Kidney capillary endothelial cell (primary cell): ENCODE data around the gene SURF2.
"Not testable (repeated sequence)": the region's sequence is repeated elsewhere in the genome, so short reads cannot be mapped to it uniquely, and the experiment has no call there.

ENCODE experiments used
- DNase-seq: peaks from one replicate; pipeline ENCODE4 v3.0.0-alpha.2; 2018; ENCODE audit warnings: low spot score

SURF2 gene

DNA sequence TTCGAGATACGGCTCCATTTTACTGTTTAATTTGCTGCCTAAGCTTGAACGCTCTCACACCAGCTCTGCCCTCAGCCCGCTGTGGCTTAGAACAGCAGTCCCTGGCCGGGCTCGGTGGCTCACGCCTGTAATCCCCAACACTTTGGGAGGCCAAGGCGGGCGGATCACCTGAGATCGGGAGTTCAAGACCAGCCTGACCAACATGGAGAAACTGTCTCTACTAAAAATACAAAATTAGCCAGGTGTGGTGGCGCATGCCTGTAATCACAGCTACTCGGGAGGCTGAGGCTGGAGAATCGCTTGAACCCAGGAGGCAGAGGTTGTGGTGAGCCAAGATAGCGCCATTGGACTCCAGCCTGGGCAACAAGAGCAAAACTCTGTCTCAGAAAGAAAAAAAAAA lies 20.9 kb downstream of the SURF2 start:
- DNase-seq, result not testable (repeated sequence)

DNA sequence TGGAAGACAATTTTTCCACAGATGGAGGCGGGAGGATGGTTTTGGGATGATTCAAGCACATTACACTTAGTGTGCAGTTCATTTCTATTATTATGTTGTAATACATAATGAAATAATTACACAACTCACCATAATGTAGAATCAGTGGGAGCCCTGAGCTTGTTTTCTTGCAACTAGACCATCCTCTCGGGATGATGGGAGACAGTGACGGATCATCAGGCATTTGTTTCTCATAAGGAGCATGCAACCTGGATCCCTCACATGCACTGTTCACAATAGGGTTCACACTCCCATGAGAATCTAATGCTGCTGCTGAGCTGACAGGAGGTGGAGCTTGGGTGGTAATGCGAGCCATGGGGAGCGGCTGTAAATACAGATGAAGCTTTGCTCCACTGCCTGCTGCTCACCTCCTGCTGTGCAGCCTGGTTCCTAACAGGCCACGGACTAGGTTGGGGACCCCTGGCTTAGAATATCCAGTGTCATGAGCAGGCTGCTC lies 21.4 kb downstream of the SURF2 start:
- DNase-seq, result no peak

DNA sequence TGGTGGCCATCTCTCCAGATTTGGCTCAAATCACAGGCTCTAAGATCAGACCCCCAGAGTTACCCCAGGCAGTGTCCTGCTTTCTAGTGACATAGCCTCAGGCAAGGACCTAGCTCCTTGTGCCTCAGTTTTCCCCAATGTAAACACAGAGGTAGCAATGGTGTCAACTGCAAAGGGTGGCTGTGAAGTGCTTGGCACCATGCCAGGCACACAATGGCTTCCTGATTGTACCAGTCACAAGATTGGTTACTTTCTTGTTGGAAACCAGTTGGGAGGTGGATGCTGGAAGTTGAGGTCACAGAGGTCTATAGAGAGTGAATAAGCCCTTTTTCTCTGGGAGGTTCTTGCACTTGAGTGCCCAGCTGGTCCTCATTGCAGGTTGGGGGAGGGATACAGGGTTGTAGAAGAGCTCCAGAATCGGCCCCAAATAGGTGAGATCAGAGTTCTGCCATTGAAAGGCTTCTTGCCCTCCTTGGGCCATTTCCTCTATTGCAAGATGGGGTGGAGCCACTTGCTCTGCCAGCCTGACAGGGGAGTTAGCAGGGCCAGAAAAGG lies 22.1 kb downstream of the SURF2 start:
- no peak for DNase-seq

DNA sequence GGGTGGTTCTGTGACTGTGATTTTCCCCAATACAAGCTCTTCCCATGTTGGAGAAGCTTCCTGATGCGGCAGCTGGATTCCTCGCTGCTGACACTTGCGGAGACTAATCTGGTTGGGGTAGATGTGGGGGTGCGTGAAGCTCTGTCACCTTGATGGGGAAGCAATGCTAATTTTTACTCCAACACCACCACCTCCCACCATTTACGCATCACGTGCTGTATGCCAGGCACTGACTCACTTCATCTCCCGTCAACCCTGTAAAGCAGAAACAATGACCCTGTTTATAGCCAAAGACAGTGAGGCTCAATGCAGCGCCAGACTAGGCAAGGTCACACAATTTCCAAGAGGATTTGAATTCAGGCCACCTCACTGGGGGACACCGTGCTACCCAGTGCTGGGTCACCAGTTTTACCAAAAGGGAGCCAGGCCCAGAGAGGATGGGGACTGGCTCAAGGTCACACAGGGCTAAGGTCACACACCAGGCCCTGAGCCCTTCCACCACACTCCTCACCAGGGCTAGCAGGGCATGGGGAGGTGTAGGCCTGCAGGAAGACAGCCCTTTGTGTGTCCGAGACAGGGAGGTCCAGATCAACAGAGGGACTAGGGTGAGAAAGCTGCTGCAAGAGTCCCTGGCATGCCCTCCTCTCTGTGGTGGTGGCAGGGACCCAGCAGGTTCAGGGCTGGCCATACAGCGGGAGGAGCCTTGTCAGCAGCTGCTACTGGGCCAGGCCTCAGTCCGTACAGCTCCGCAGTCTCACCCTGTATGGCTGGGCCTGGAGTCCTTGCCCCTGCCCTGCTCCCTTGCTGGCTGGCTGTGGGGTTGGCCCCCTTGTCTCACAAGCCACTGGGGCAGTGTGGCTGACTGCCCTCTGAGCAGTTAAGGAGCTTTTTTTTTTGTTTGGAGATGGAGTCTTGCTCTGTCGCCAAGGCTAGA lies 23.1 kb downstream of the SURF2 start:
- no peak for DNase-seq

DNA sequence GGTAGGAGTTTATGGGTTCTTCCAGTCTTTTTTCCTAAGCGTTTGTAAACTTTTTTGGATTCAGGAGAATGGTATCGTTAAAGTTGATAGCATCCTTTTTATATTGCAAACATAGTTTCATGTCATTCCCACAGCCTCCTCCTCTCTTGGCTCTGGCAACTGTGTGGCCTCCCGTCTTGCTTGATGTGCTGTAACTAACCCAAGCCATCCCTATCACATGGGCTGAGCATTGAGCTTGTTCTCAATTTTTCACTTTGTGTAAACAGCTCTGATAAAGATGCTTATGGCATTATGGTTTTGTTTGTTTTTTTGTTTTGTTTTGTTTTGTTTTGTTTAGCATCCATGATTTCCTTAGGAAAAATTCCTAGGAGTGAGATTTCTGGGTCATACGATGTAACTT lies 24.4 kb downstream of the SURF2 start:
- no peak for DNase-seq

DNA sequence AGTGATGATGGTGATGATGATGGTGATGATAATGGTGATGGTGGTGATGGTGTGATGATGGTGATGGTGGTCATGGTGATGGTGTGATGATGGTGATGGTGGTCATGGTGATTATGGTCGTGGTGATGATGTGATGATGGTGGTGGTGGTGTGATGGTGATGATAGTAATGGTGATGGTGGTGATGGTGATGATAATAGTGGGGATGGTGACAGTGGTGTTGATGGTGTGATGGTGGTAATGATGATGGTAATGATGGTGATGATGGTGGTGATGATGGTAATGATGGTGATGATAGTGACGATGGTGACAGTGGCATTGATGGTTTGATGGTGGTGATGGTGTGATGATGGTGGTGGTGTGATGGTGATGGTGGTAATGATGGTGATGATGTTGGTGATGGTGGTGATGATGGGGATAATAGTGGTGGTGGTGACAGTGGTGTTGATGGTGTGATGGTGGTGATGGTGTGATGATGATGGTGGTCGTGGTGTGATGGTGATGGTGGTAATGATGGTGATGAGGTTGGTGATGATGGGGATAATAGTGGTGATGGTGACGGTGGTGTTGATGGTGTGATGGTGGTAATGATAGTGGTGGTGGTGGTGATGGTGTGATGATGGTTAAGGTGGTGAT lies 26.3 kb downstream of the SURF2 start:
- DNase-seq, result no peak

DNA sequence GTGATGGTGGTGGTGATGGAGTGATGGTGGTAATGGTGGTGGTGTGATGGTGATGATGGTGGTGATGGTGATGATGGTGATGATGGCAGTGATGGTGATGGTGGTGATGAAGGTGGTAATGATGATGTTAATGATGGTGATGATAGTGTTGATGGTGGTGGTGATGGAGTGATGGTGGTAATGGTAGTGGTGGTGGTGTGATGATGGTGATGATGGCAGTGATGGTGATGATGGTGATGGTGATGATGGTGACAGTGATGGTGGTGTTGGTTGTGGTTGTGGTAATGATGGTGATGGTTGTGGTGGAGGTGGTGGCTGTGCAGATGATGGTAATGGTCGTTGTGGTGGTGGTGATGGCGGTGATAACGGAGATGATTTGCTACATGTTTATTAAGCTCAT lies 27.1 kb downstream of the SURF2 start:
- no peak for DNase-seq

DNA sequence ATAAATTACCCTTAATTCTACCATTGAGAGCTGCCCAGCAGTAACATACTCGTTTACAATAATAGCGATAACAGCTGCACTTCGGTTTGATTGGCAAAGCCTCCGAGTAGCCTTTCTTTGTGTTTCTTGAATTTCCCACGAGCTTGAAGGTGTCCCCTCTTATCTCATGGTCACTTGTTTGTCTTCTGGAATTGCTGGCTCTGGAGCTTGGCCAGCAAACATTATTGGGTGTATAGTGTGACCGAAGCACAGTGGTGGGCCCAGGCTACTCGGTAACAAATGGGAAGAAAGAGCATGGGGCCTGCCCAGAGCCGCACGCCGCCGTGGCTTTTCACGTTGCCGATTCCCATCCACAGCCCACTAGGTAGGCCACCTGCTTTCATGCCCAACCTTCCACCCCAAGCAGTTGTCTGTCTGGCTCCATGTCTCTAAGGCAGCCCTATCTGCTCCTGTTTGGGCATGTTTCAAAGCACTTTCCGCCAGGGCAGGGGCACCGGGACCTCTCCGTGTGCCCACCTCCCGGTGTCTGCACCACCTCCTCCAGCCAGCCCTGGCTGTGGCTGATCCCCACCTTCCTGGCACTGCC lies 28.5 kb downstream of the SURF2 start:
- DNase-seq, result no peak

DNA sequence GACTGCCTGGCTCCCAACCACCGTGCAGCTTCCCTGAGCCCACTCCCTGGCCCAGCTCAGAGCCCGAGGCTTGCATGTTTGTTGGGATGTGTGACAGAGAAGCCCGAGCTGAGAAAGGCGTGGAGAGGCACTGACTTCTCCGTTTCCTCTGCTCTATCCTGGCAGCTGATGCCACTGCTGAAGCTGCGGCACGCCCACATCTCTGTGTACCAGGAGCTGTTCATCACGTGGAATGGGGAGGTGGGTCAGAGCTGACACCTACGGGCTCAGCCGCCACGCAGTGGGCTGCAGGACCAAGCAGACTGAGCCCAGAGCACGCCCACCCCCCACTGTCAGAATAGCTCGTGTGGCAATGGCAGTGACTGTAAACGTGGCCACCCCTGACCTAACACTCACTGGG lies 29.1 kb downstream of the SURF2 start:
- no peak for DNase-seq

DNA sequence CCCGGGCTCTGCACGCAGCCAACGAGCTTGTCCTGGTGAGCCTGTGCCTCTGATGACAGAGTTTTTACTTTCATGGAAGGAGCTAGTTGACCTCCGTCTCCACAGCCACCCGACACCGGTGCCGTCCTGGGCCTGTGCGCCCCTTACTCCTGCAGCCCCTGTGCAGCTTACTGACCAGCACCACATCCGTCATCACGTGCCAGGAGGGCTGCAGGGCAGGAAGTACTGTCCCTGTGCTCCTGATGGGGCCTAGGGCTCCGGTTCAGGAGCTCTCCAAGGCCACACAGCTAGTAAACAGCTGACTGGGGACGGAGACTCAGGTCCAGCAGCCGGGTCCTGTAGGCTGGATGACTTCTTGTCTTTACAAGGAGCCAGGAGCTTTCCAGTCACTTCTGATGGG lies 30.0 kb downstream of the SURF2 start:
- DNase-seq, result no peak

DNA sequence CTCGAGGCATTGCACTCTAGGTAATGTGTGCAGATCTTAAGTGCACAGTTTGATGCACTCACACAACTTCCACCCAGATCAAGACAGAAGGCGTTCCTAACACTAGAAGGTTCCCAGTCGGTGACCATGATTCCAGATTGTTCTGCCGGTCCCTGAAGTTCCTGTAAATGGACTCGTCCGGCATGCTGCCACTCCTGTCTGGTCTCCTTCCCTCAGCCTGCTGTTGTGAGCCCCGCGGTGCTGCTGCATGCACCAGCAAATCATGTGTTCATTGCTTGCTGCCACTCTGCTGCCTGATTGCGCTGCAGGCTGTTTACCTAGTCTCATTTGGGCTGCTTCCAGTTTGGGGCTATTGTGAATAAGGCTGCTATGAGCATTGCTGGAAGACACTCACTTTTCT lies 31.3 kb downstream of the SURF2 start:
- no peak for DNase-seq

DNA sequence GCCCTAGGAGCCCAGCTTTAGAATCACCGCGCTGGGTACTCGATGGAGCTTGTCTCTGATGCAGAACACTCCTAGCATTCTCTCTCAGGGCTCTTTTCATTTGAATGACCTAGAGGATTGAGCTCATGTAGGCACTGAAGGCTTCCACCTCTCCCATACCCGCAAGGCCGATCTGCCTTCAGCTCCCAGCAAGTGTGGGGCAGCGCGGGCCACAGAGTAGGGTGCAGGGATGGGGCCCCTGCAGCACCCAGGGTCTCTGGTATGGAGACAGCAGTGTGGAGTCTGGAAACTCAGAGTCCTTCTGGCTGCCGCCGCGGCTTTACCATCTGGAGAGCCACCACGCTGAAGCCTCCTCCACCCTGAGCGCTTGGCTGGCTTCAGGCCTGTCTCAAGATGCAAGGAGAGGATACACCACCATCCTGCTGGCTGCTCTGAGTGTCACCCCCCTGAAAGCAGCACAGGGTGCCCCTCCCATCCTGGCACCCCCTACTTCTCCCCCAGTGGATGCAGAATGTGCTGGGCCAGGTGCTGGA lies 32.7 kb downstream of the SURF2 start:
- no peak for DNase-seq

DNA sequence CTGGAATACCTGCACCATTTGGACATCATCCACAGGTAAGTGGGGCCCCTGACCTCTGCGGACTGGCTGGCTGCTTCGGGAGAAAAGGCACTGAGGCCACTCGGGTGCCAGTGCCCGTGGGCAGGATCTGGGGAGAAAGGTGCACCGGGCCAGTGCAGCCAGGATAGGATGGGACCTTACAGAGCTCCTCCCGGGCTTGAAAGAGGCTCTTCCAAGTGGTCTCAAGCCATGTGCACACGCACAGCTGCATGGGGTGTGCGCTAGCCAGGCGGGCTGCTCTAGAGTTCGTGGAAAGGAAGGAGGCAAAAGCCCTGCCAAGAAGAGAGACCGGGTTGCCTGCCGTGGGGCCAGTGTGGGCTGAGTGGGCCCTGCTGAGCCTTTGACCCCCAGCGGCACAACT lies 33.2 kb downstream of the SURF2 start:
- no peak for DNase-seq

DNA sequence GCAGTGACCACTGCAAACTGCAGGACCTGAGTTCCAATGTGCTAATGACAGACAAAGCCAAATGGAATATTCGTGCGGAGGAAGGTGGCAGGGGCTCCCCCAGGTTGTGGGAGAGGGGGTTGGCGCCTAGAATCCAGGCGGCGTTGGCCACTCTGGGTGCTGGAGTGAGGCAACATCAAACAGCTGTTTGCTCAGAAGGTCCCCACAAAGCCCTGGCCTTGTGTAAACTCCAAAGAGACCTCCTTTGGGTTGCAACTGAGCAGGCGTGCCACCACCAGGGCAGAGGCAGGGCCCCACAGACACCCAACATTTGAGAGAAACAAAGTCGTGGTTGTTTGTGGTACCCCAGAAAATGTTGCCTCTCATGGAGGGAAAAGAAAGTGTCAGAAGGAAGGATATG lies 34.4 kb downstream of the SURF2 start:
- no peak for DNase-seq

DNA sequence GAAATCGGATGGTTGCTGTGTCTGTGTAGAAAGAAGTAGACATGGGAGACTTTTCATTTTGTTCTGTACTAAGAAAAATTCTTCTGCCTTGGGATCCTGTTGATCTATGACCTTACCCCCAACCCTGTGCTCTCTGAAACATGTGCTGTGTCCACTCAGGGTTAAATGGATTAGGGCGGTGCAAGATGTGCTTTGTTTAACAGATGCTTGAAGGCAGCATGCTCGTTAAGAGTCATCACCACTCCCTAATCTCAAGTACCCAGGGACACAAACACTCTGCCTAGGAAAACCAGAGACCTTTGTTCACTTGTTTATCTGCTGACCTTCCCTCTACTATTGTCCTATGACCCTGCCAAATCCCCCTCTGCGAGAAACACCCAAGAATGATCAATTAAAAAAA lies 35.1 kb downstream of the SURF2 start:
- DNase-seq, result not testable (repeated sequence)

DNA sequence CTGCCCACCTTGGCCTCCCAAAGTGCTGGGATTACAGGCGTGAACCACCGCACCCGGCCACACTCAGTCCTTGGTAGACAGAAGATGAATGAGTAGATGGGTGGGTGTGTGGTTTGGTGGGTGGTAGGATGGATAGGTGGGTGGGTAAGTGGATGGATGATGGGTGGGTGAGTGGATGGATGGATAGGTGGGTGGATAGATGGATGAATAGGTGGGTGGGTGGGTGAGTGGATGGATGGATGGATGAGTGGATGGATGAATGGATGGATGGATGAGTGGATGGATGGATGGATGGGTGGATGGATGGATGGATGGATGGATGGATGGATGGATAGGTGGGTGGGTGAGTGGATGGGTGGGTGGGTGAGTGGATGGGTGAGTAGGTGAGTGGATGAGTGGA lies 36.0 kb downstream of the SURF2 start:
- not testable (repeated sequence) for DNase-seq

DNA sequence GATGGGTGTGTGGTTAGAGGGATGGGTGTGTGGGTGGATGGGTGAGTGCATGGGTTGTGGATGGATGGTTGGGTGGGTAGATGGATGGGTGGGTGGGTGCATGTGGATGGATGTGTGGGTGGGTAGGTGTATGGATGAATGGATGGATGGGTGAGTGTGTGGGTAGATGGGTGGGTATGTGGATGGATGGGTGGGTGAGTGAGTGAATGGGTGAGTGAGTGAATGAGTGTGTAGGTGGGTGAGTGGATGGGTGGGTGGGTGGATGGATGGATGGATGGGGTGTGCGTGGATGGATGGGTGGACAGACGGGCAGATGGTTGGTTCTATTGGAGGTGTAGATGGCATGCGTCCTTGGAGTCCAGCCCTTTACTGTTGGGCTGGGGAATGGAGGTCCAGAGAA lies 37.0 kb downstream of the SURF2 start:
- DNase-seq, result no peak

DNA sequence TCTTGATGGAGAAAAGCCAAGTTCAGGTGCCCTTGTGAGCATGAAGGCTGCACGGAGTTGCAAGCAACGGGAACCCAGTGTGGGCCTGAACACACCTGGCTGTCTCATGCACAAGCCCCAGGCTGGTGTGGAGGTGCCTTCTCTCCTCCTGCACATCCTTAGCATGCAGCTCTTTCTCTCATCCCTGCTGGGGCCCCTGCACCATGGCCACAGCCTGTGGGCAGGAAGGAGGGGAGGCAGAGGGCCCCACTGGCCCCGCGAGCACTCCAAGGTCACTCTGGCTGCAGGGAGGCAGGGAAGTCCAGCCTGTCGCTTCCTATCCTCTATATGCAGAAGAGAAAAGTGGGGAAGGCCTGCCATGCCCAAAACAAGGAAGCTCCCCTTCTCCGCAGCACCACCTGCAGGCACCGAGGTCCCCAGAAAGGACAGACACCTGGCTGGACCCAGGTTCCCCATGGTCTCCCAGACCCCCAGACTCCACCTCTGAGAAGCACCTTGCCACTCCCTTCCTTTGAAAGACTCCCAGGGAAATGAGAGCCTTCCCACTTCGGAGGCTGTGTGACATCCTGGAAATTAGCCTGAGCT lies 38.4 kb downstream of the SURF2 start:
- no peak for DNase-seq

DNA sequence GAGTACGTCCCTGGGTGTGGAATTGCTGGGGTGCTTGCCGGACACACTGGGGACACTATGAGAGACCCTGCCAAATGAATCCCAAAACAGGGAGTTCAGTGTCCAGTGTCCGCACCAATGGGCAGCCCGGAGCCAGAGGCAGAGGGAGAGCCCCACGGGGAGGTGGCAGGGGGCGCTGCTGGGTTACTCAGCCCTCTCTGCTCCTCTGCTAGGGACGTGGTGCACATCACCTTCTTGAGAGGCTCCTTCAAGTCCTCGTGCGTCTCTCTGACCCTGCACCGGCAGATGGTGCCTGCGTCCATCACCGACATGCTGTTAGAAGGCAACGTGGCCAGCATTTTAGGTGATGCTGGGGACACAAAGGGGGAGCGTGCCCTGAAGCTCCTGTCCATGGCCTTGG lies 40.6 kb downstream of the SURF2 start:
- no peak for DNase-seq

DNA sequence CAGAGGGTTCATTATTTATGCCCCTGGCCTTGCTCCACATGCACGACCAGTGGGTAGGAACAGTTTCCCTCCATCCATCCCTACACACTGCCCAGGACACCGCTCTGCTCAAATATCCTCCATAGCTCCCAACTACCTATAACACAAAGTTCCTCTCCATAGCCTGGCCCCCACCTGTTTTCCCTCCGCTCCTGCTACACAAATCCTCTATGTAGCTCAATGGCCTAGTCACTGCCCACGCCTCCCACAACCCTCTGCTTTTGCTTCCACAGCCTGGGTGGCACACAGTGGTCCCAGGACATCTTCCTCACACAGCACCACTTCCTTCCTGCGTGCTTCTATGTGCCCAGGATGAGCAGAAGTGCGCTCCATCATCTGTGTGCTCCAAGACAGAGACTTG lies 41.0 kb downstream of the SURF2 start:
- DNase-seq, result no peak

DNA sequence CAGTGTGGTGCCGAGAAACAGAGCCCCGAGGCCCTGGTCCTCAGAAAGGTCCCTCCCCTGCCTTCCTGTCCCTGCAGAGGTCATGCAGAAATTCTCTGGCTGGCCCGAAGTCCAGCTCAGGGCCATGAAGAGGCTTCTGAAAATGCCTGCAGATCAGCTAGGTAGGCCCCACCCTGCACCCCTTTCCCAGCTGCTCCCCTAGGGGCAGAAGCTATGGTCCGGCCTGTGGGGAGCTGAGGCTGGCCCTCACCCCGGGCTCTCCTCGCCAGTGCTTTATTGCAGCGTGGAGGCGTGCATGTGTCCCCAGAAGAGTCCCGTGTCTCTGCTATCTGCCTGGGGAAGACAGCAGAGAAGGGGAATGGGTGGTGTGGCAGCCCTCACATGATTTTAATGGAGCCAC lies 41.5 kb downstream of the SURF2 start:
- DNase-seq, result no peak

DNA sequence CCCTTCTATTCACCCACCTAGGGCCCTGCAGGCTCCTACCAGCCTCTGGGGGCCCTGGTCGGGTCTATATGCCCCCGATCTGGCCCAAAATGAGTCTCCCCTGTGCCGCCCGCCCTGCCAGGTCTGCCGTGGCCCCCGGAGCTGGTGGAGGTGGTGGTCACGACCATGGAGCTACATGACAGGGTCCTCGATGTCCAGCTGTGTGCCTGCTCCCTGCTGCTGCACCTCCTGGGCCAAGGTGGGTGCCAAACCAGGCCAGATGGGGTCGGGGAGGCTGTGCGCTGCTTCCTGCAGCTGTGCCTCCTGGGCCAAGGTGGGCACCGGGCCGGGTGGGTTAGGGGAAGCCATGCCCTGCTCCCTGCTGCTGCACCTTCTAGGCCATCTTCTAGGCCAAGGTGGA lies 43.9 kb downstream of the SURF2 start:
- no peak for DNase-seq
